H1 (cell line): ENCODE data around the gene TNFRSF13B.

Experiments used
- CEBPB ChIP-seq: IDR thresholded peaks from 2 replicates; pipeline ENCODE4 v1.6.1; 2012; ENCODE audit warnings: low read depth, low read length
- CHD2 ChIP-seq: IDR thresholded peaks from 2 replicates; pipeline ENCODE4 v1.6.1; 2012; ENCODE audit warnings: low read length, improper control_type of control experiment
- CTCF ChIP-seq, 3 experiments: IDR thresholded peaks; 1 replicate in 2 of 3; 2 replicates in 1 of 3; pipeline versions ENCODE4 v1.5.1 to v1.6.1; 2011; ENCODE audit warnings: low read length in 3 of 3, mild to moderate bottlenecking in 3 of 3, inconsistent platforms in 2 of 3, low read depth in 1 of 3, moderate library complexity in 1 of 3; ENCODE audit not compliant: insufficient read depth in 1 of 3; ENCODE audit errors: control extremely low read depth in 1 of 3
- GABPA ChIP-seq: IDR thresholded peaks from 2 replicates; pipeline ENCODE4 v1.6.1; 2011; ENCODE audit warnings: mild to moderate bottlenecking, low read length, moderate library complexity, borderline replicate concordance; ENCODE audit not compliant: insufficient read depth
- POLR2A ChIP-seq, 2 experiments: IDR thresholded peaks; 1 replicate in 1 of 2; 2 replicates in 1 of 2; pipeline ENCODE4 v1.6.1; 2011; ENCODE audit warnings: low read depth in 2 of 2, low read length in 2 of 2, mild to moderate bottlenecking in 2 of 2; ENCODE audit errors: control extremely low read depth in 1 of 2
- SIN3A ChIP-seq, 2 experiments: IDR thresholded peaks in 1 of 2; conservative IDR thresholded peaks in 1 of 2; 2 replicates each; pipeline ENCODE4 v1.6.1; 2011 to 2012; ENCODE audit warnings: low read length in 2 of 2, improper control_type of control experiment in 1 of 2, low read depth in 1 of 2, mild to moderate bottlenecking in 1 of 2
- SIX5 ChIP-seq: IDR thresholded peaks from 2 replicates; pipeline ENCODE4 v1.6.1; 2011; ENCODE audit warnings: mild to moderate bottlenecking, low read depth, low read length
- SP4 ChIP-seq: IDR thresholded peaks from 2 replicates; pipeline ENCODE4 v1.6.1; 2012; ENCODE audit warnings: low read length, inconsistent platforms
- YY1 ChIP-seq: IDR thresholded peaks from 2 replicates; pipeline ENCODE4 v1.6.1; 2011; ENCODE audit warnings: low read depth, mild to moderate bottlenecking, low read length

- TF ChIP-seq GABPA (no peak), SIN3A (conservative IDR thresholded peaks at IDR 0.05 in 1 of 2, IDR thresholded peaks at IDR 0.05 in 1 of 2; ENCODE audit: low read depth in 1 of 2, low read length in 2 of 2) (no peak), SP4 (no peak), CTCF (IDR thresholded peaks at IDR 0.05; ENCODE audit: control extremely low read depth in 1 of 3, insufficient read depth in 1 of 3, low read depth in 1 of 3, low read length in 3 of 3) (no peak), YY1 (no peak), CEBPB (no peak), SIX5 (no peak), POLR2A (IDR thresholded peaks at IDR 0.05; ENCODE audit: control extremely low read depth in 1 of 2, low read depth in 2 of 2, low read length in 2 of 2) (no peak), CHD2 (no peak)
Observed at GRCh38 chr17:16925461-16926060, 46.4 kb downstream of the TNFRSF13B start.
